Gastroesophageal sphincter (tissue), 3 donors: ENCODE measurements around the gene SFMBT2.

ENCODE experiments used
- POLR2A ChIP-seq, 2 donors: fragments of 450-650 bp; IDR thresholded peaks; one replicate each; pipeline ENCODE4 v1.6.1; 2017; ENCODE audit warnings: antibody characterized with exemption in 2 of 2, mild to moderate bottlenecking in 2 of 2, moderate library complexity in 1 of 2
- POLR2AphosphoS5 ChIP-seq: sonication (generic); formaldehyde crosslinking; IDR thresholded peaks from one replicate; pipeline ENCODE4 v1.6.1; 2017; ENCODE audit warnings: antibody characterized with exemption
- TF ChIP-seq, protein P1 (sequence below), 4 experiments: fragments of 200-600 bp in 2 of 4; fragments of 450-650 bp in 2 of 4; sonication (generic) in 1 of 4; IDR thresholded peaks; one replicate each; pipeline ENCODE4 v1.5.1; 2017 to 2019; ENCODE audit warnings: antibody characterized with exemption in 4 of 4, mild to moderate bottlenecking in 2 of 4, moderate library complexity in 2 of 4

DNA sequence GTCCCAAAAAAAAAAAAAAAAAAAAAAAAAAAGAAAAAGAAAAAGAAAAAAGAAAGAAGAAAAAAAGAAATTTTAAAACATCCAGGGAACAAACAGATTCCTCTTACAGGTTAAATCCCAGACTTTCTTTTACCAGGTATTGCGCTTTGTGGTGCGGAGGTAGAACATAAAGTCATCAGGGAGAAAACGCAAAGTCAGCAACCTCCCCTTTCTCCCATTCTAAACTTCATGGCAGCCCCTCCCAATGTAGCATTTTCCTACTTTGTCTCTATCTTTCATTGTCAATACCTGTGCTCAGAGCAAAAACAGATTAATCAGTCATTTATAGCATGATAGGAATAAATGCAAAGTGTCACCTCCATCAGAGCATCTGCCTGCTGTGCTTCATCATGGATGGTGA, 299.7 kb downstream of the SFMBT2 start:
- TF ChIP-seq, protein P1, sequence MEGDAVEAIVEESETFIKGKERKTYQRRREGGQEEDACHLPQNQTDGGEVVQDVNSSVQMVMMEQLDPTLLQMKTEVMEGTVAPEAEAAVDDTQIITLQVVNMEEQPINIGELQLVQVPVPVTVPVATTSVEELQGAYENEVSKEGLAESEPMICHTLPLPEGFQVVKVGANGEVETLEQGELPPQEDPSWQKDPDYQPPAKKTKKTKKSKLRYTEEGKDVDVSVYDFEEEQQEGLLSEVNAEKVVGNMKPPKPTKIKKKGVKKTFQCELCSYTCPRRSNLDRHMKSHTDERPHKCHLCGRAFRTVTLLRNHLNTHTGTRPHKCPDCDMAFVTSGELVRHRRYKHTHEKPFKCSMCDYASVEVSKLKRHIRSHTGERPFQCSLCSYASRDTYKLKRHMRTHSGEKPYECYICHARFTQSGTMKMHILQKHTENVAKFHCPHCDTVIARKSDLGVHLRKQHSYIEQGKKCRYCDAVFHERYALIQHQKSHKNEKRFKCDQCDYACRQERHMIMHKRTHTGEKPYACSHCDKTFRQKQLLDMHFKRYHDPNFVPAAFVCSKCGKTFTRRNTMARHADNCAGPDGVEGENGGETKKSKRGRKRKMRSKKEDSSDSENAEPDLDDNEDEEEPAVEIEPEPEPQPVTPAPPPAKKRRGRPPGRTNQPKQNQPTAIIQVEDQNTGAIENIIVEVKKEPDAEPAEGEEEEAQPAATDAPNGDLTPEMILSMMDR (IDR thresholded peaks at IDR 0.05) = no peak
- no peak for TF ChIP-seq POLR2AphosphoS5
- TF ChIP-seq POLR2A (IDR thresholded peaks at IDR 0.05) = no peak
